Measurements from ENCODE around the gene USP32.

- TF ChIP-seq, protein P1, sequence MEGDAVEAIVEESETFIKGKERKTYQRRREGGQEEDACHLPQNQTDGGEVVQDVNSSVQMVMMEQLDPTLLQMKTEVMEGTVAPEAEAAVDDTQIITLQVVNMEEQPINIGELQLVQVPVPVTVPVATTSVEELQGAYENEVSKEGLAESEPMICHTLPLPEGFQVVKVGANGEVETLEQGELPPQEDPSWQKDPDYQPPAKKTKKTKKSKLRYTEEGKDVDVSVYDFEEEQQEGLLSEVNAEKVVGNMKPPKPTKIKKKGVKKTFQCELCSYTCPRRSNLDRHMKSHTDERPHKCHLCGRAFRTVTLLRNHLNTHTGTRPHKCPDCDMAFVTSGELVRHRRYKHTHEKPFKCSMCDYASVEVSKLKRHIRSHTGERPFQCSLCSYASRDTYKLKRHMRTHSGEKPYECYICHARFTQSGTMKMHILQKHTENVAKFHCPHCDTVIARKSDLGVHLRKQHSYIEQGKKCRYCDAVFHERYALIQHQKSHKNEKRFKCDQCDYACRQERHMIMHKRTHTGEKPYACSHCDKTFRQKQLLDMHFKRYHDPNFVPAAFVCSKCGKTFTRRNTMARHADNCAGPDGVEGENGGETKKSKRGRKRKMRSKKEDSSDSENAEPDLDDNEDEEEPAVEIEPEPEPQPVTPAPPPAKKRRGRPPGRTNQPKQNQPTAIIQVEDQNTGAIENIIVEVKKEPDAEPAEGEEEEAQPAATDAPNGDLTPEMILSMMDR (conservative IDR thresholded peaks at IDR 0.05) = no peak
- TF ChIP-seq EZH2 (IDR thresholded peaks at IDR 0.05; ENCODE audit: low read depth) = no peak
Observed at GRCh38 chr17:60391471-60392041, 377 bp downstream of the USP32 start.
